GM21367 (cell line): ENCODE measurements around the gene TCHP.
A peak's percentile ranks its signal among the peaks of the same experiment; 100 is the strongest.
"Not testable (repeated sequence)": the region's sequence is repeated elsewhere in the genome, so short reads cannot be mapped to it uniquely, and the experiment has no call there.

ENCODE experiments used
- ATAC-seq: cut with Tn5 transposase; IDR thresholded peaks from one replicate; pipeline ENCODE4 v1.9.1; 2021; ENCODE audit not compliant: unreplicated experiment

The TCHP gene, protein sequence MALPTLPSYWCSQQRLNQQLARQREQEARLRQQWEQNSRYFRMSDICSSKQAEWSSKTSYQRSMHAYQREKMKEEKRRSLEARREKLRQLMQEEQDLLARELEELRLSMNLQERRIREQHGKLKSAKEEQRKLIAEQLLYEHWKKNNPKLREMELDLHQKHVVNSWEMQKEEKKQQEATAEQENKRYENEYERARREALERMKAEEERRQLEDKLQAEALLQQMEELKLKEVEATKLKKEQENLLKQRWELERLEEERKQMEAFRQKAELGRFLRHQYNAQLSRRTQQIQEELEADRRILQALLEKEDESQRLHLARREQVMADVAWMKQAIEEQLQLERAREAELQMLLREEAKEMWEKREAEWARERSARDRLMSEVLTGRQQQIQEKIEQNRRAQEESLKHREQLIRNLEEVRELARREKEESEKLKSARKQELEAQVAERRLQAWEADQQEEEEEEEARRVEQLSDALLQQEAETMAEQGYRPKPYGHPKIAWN

DNA sequence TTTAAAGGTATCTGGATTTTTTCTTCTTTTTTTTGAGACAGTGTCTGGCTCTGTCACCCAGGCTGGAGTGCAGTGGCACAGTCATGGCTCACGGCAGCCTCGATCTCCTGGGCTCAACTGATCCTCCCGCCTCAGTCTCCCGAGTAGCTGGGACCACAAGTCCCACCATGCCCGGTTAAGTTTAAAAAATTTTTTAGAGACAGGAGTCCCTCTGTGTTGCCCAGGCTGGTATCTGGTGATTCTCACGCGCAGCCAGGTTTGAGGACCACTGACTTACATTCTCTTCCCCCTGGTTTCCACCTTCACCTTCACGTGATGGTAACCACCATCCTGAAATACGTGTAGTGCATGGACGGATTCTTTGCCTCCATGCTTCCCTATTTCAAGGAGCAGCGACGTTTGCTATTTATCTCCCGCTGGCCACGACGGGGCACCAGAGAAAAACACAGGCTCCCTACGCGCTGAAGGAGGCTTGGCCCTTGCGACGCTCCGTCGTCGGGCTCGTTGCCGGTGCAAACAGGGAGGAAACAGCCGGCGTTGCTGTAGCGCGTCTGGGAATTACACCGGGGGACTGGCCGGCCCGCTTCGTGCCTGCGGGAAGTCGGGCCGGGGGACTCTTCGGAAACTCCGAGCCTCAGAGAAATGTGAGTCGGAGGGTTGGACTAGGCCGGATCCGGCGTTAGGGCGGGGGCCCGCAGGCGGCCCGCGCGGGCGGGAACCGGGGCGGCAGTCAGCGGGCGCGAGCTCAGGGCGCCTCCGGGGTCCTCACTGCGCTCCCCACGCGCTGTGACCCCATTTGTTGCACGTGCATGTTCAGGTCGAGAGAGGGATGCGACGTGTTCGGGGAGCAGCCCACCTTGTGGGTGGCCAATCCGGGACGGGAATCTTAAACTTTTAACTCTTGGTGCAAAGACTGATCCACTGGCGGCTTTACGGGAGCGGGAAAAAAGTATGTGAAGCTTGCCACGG, at the start of gene TCHP:
Gene TCHP (plus strand): TSS at position 492 of the 969 bp plus-strand sequence. CDS start 2,753 bp downstream, outside the sequence.
- ATAC-seq: peak; percentile 70

DNA sequence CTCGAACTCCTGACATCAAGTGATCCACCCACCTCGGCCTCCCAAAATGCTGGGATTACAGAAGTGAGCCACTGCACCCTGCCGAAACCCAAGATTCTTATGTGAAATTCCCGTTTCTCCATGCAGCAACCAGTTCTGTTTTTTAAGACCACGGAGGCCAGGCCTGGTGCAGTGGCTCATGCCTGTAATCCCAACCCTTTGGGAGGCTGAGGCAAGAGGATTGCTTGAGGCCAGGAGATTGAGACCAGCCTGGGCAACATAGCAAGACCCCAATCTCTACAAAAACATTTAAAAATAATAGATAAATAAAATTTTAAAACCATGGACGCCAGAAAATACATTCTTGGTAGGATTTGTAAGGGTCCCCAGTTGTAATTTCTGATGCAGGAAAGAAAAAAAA, 49.6 kb upstream of the TCHP start:
- not testable (repeated sequence) for ATAC-seq

DNA sequence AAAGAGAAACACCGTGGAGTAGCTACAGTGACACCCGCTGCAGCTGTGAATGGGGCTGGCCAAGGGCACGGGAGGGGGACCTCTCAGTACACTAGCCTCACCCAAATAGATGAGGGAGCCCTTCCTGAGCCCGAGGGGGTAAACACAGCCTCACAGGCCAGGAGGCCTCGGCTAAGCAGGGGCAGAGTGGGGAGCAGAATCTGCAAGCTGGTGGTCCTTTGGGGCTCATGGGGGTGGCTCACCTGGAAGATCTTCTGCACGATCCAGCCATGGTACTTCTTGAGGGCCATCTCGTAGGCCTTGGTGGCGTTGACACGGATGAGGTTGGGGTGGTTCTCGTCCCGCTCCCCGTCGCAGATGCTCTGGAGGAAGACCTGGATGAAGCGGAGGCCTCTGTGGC, 44.7 kb upstream of the TCHP start:
- ATAC-seq: no peak

DNA sequence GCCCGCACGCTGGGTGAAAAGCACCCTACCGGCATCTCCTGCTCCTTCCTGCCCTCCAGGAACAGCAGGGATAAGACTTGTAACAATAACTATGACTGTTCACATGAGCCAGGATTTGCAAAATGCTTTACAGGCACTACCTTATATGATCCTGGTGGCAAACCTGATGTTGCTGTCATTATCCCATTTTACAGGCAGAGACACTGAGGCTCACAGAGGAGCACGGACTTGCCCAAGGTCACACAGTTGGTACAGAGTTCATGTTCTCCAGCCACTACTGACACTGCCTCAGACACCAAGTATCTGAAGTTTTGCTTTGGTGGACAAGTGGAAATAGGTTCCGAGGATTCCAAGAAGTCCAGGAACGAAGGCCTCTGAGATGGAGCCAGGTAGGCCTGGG, 42.4 kb upstream of the TCHP start:
- ATAC-seq: no peak

DNA sequence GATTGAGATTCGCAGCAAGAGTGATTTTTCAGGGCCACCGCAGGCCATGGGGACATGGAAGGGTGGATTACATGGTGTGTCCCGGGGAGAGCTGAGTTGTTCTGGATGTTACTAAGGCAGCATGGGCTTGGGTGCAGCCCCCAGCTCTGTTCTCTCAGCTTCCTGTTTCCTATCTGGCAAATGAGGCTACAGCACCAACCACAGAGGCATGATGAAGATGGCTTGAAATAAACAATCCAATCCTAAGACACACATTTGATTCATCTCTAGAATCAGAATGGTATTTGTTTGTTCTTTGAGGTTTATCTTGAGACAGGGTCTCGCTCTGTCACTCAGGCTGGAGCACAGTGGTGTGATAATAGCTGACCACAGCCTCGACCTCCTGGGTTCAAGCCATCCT, 41.3 kb upstream of the TCHP start:
- ATAC-seq: no peak

DNA sequence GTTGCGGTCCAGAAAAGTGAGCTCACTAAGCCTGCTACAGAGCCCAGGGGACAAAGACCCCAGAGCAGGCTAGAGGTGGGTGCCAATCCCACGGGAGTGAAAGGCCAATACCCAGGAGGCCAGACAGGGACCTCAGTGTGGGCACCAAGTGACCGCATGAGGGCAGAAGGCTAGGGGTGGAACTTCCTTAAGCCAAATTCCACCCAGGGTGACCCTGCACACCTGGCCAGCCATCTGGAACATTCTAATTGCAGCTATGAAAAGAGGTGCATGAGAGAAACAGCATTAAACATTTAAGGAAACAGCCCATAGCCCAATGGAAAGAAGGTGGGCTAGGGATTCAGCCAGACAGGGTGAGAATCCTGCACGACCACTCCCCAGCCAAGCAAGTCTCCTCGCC, 39.1 kb upstream of the TCHP start:
- ATAC-seq: no peak

DNA sequence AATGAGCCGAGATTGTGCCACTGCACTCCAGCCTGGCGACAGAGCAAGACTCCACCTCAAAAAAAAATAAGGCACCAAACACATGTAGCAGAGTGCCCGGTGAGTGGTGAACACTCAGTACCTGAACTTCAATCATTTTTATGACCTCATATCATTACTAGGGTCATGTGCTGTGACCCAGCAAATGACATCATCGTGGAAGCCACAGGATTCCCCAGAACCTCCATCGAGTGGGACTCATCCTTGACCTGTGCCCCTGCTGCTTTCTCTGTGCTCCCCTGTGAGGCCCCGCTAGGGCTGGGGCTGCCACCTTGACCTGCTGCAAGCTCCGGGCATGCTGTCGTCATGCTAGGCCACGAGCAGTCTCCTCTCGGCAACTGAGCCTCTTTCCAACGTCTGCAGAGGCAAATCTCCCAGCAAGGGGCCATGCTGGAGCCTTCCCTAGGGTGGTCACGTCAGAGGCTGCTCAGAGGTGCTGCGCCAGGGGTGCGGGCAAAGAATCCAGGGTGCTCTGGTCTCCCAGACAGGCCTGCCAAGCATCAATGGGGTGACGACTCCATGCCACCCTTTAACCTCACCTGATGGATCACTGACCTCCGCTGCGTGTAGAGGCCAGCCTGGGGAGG, 38.3 kb upstream of the TCHP start:
- no peak for ATAC-seq

DNA sequence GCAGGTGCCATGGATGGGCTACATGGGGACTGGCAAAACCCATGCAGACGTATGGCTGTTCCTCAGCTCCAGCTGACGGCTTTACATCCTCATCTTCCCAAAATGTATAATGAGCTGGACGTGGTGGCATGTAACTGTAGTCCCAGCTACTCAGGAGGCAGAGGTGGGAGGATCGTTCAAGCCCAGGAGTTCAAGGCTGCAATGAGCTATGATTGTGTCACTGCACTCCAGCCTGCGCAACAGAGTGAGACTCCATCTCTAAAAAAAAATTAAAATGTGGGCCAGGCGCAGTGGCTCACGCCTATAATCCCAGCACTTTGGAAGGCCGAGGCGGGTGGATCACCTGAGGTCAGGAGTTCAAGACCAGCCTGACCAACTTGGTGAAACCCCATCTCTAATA, 37.6 kb upstream of the TCHP start:
- not testable (repeated sequence) for ATAC-seq

DNA sequence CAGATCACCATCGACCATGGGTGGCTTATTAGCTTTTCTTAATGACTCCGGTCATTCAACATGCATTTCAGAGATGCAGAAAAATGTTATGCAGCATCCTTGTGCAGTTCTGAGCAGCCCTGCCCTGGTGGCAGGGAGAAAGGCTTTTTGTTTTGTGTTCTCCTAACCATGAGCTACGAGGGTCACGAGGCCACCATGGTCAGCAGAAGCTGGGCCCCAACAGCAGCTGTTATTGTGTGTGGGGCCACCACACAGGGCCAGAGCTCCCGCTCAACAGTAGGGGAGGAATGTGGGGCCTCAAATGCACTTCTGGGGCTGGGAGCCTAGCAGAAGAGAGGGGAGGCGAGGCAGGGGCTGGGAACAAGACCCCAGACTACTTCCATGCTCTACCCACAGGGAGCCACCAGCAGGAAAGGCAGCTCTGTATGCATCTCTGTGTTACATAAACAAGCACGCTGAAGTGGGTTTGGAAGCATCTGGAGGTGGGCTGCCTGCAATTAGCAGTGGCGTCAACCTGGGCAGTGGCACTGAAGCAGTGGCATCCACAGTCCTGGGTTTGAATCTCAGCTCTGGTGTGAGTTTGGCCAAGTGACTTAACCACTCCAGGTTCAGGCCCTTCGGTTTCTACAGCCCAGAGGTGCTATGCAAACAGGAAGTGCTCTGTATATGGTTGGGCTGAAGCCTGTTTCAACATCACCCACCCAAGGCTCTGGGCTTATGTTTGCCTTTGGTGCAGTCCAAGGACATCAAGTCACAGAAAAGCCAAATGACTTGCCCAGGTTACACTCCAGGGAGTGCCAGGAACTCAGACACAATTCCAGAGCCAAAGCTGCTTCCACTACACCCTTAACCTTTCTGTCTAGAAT, 36.0 kb upstream of the TCHP start:
- ATAC-seq: no peak

DNA sequence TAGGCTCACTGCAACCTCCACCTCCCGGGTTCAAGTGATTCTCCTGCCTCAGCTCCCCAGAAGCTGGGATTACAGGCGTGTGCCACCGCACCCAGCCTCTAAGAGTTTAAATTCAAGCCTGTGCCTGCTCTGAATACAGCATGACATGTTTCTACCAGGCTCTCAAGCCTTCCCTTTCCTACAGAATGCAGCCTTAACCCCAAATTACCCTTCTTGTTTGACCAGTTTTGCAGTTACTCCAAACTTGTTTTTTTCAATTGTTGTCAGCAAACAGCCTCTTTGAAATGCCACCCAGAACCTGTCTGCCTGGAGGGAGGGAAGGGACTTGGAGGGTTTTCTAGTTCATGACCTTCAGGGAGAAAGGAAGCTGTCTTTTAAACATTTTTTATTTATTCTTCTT, 35.2 kb upstream of the TCHP start:
- no peak for ATAC-seq

DNA sequence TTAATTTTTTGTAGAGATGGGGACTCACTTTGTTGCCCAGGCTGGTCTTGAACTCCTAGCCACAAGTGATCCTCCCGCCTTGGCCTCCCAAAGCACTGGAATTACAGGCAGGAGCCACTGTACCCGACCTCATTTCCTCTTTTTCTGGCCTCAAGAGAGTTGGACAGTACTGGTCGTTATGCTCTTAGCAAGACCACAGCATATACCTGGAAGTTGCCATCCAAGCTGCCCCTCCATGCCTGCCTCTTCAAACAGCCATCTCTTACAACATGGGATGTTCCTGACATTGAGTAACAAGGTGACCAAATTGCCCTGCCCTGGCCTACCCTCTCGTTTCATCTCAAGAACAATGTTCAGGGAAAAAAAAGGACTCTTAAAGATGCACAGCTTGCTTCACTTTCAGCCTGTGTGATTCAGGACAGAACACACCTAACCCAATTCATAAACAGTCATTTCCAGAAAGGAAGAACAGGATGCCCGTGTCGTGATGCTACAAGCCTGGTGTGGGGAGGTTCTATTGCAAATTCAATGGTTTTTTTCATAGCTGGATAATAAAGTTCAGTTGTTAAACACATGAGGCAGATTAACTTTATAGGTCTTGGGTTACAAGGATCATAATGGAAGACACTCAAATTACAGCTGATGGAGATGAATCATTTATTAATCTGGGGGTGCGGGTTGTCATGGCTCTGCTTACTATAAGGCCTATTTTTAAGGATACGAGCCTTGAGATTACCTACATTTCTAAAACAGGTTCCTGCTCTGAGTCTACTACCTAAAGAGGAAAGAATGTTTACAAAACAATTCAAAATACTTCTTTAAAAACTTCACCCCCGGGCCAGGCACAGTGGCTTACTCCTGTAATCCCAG, 31.7 kb upstream of the TCHP start:
- no peak for ATAC-seq

DNA sequence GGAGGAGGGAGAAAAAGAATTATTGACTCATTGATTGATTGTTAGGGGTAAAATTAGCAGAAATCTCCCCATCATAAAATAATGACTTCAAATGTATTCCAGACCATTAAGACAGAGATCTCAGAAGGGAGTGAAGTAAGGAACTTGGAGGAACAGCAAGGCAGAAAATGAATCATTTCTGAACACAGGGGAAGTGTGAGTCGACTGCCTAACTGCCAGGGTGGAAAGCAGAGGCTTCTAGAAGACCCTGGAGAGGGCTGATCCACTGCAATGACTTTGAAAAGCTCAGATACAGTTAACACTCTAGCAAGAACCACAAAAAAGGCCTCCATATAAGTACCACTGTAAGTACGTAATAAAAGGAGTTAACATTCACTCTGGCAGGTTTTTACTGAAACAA, 29.4 kb upstream of the TCHP start:
- ATAC-seq: no peak

DNA sequence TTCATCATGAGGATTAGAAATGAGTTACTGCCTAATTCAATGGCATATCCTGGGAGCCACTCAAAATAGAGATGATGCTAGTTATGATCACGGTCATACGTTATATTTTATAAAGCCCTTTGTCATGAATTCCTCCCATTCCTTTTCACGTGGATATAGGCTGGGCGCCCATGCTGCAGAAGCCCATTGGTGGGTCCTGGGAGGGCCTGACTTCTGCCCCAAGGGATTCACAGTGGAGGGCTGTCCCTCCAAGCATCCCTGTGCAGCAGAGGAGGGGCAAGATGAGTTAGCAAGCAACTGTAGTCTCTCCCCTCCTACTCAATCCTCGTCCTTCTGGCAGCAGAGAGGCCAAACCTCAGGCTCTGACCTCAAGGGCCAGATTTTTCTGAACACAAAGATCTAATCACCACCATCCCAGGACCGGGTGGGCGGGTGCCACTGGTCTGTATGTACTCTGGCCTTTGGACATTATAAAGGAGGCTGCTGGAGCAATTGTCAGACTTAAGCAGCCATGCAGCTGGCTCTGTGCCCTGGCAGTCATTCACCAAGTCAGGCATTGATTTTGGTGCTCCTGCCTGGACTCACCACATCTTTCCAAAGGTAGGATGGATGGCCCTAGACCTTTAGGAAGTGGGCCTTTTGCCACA, 28.3 kb upstream of the TCHP start:
- ATAC-seq: no peak

DNA sequence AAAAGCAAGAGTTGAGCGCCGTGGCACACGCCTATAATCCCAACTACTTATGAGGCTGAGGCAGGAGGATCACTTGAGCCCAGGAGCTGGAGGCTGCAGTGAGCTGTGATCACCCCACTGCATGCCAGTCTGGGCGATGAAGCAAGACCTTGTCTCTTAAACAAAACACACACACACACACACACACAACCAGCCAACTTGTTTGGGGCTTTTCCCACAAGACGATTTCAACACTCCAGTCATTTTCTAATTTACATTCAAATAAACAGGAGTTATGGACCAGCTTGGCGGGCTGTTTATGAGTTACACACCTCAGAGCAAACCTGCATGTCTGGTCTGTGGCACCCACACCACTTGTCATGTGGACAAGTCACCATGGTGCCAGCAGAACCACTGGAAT, 26.4 kb upstream of the TCHP start:
- no peak for ATAC-seq

DNA sequence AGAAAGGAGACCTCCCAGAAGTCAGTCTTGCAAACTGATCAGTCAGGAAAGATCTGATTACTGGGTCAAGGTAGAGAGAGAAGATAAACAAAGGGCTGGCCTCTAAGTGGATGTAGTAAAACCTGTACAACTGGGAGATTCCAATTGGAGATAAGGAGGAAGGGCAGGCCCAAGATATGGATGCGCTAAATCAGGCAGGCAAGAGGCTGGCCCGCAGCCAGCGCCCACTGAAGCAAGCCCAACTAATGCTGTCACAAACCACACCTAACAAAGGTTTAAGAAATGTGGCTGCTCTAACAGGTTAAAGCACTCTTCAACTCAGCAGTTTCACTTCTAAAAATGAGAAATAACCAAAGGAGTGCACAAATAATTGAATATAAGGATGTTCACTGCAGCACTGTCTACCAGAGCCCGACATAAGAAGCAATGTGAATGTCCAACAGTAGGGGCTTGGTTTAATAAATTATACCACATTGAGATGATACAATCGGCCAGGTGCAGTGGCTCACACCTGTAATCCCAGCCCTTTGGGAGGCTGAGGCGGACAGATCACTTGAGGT, 24.4 kb upstream of the TCHP start:
- no peak for ATAC-seq

DNA sequence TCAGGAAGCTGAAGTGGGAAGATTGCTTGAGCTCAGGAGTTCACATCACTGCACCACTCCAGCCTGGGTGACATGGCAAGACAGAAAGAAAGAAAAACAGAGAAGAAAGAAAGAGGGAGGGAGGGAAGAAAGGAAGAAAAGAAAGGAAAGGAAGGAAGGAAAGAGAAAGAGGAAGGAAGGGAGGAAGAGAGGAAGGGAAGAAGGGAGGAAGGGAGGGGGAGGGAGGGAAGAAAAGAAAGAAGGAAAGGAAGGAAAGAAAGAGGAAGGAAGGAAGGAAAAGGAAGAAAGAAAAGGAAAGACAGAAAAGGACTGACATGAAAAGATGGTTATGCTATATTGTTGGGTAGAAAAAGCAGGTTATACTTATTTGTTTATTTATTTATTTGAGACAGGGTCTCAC, 23.7 kb upstream of the TCHP start:
- ATAC-seq: no peak

DNA sequence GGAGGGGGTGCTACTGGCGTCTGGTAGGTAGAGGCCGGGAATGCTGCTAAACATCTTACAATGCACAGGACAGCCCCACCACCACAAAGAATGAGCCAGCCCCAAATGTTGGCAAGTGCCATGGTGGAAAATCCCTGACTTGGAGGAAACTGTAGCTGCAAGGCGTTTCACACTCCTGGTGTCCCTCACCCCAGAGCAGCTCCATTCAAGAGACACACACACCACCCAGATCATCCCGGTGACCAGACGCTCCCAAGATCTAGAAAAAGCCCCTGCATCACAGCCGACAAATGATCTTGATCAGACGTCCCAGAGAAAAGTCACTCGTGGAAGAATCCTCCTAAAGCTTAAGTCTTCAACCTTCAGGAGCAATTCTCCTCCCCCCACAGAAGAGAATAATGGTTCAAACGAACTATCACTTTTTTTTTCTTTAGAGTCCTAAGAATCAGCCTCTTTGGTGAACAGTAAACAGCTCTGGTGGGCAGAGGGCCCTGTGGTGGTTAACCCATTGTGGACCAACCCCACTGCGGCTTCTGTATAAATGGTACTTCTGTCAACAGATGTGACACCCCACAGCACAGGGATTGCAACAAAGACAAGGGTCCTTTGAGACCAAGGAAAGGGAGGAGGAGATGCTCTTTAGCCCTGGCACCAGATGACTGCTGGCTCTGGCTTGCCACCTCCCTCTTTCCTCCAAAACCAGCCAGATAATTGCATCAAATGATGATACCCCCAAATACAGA, 22.4 kb upstream of the TCHP start:
- no peak for ATAC-seq

DNA sequence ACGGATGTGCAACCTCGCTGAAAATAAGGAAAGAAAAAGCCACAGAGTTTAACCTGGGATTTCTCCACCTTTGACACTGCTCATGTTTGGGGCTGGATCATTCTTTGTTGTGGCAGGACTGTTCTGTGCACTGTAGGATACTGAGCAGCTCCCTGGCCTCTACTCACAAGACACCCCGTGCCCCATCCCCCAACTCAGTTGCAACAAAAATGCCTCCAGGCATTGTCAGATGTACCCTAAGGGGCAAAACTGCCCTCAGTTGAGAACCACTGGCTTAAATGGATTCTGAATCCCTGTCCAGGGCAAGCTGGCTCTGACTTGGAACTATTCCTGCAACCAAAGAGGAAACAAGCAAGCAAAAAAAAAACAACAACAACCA, 21.8 kb upstream of the TCHP start:
- no peak for ATAC-seq
